B cell (primary cell): ENCODE results near the gene SAMSN1. TPM values are rescaled to one million over a fixed set of nuclear protein-coding genes. Genes with fewer than 3 reads are reported as not detected.

Source experiments
- ATAC-seq: fragments of 200-7000 bp; cut with Tn5 transposase; one replicate; pipeline ENCODE4 v1.10.0; 2021; ENCODE audit warnings: low read depth, mild to moderate bottlenecking, moderate number of reproducible peaks, moderate library complexity
- CTCF ChIA-PET: fragments of 350-600 bp; sonication (Branson Sonifier 250); formaldehyde crosslinking; loops from one replicate; lab custom pipeline; 2021; ENCODE audit warnings: antibody characterized with exemption, inconsistent platforms; lab: Charles Lee
- POLR2A ChIA-PET: fragments of 350-600 bp; sonication (Branson Sonifier 250); formaldehyde crosslinking; loops from one replicate; lab custom pipeline; 2021; ENCODE audit warnings: antibody characterized with exemption; lab: Charles Lee
- DNase-seq: peaks from one replicate; pipeline ENCODE4 v3.0.0; 2013
- H2AFZ ChIP-seq: 2 replicates; pipeline ENCODE4 v1.6.1; 2012; ENCODE audit warnings: mild to moderate bottlenecking, low read depth, low read length; ENCODE audit not compliant: insufficient read depth, poor library complexity, severe bottlenecking
- H3K27ac ChIP-seq, 2 donors: 1 replicate in 1 of 2; 2 replicates in 1 of 2; pipeline ENCODE4 v1.5.1; 2012 to 2013; ENCODE audit warnings: low read length in 2 of 2, mild to moderate bottlenecking in 2 of 2, moderate library complexity in 1 of 2
- H3K27me3 ChIP-seq, 4 experiments: fragments of 200-600 bp in 1 of 4; sonication (generic) in 1 of 4; replicated peaks in 1 of 4; 1 replicate in 2 of 4; 2 replicates in 2 of 4; pipeline versions ENCODE4 v1.6.1 to v1.7.0; 2013 to 2016; ENCODE audit warnings: low read length in 3 of 4, mild to moderate bottlenecking in 2 of 4, mixed read lengths in 1 of 4, moderate library complexity in 1 of 4; ENCODE audit not compliant: insufficient read depth in 4 of 4, control insufficient read depth in 3 of 4; ENCODE audit errors: control extremely low read depth in 1 of 4
- H3K36me3 ChIP-seq, 2 experiments: replicated peaks in 1 of 2; 1 replicate in 1 of 2; 2 replicates in 1 of 2; pipeline versions ENCODE4 v1.6.1 to v1.7.1; 2013; ENCODE audit warnings: low read length in 1 of 2; ENCODE audit not compliant: insufficient read depth in 2 of 2, control insufficient read depth in 1 of 2; ENCODE audit errors: control extremely low read depth in 1 of 2, extremely low read depth in 1 of 2
- H3K4me1 ChIP-seq, 2 donors: fragments of 200-600 bp in 1 of 2; sonication (generic) in 1 of 2; 1 replicate in 1 of 2; 2 replicates in 1 of 2; pipeline versions ENCODE4 v1.5.1 to v1.6.1; 2013 to 2017; ENCODE audit warnings: low read length in 2 of 2; ENCODE audit not compliant: control insufficient read depth in 2 of 2, insufficient read depth in 2 of 2
- H3K4me2 ChIP-seq: replicated peaks from 2 replicates; pipeline ENCODE3; 2012; ENCODE audit warnings: mild to moderate bottlenecking, low read depth, low read length; ENCODE audit not compliant: poor library complexity, severe bottlenecking
- H3K4me3 ChIP-seq, 5 experiments: fragments of 200-600 bp in 1 of 5; sonication (generic) in 1 of 5; 1 replicate in 3 of 5; 2 replicates in 2 of 5; pipeline versions ENCODE4 v1.5.1 to v1.7.0; 2011 to 2016; ENCODE audit warnings: low read length in 4 of 5, mild to moderate bottlenecking in 4 of 5, low read depth in 2 of 5, control low read depth in 1 of 5, moderate library complexity in 1 of 5; ENCODE audit not compliant: insufficient read depth in 1 of 5; ENCODE audit errors: control extremely low read depth in 1 of 5, extremely low read depth in 1 of 5
- H3K79me2 ChIP-seq: fragments of 200-600 bp; sonication (generic); one replicate; pipeline ENCODE4 v1.6.0; 2016; ENCODE audit warnings: low read length; ENCODE audit not compliant: control insufficient read depth, insufficient read depth
- H3K9ac ChIP-seq: fragments of 200-600 bp; sonication (generic); 2 replicates; pipeline ENCODE4 v1.6.1; 2017; ENCODE audit warnings: mild to moderate bottlenecking, low read length, moderate library complexity
- H3K9me3 ChIP-seq, 3 donors: one replicate each; pipeline versions ENCODE4 v1.6.1 to v1.7.1; 2013; ENCODE audit warnings: low read length in 2 of 3; ENCODE audit not compliant: control insufficient read depth in 2 of 3, insufficient read depth in 1 of 3; ENCODE audit errors: control extremely low read depth in 1 of 3
- H4K20me1 ChIP-seq: 2 replicates; pipeline ENCODE4 v1.6.0; 2012; ENCODE audit warnings: mild to moderate bottlenecking, low read length; ENCODE audit not compliant: insufficient read depth, control insufficient read depth, poor library complexity, severe bottlenecking
- H3K27ac Mint-ChIP-seq: one replicate; pipeline ENCODE4 v1.8.0; 2021; ENCODE audit warnings: mixed read lengths
- H3K27me3 Mint-ChIP-seq: one replicate; pipeline ENCODE4 v1.8.0; 2021; ENCODE audit warnings: mixed read lengths
- H3K4me1 Mint-ChIP-seq: one replicate; pipeline ENCODE4 v1.8.0; 2021; ENCODE audit warnings: mixed read lengths
- H3K4me3 Mint-ChIP-seq: one replicate; pipeline ENCODE4 v1.8.0; 2021; ENCODE audit warnings: mixed read lengths
- H3K9me3 Mint-ChIP-seq: one replicate; pipeline ENCODE4 v1.8.0; 2022; ENCODE audit warnings: mixed read lengths; ENCODE audit not compliant: insufficient read depth
- EZH2 ChIP-seq: IDR thresholded peaks from 2 replicates; pipeline ENCODE4 v1.6.1; 2012; ENCODE audit warnings: borderline replicate concordance, low read depth, mild to moderate bottlenecking, moderate library complexity, low read length; ENCODE audit not compliant: insufficient read depth, poor library complexity, severe bottlenecking
- WGBS: methylation state at CpG from one replicate; pipeline ENCODE4 v1.1.5; 2013; ENCODE audit warnings: missing lambda C conversion rate; ENCODE audit not compliant: insufficient coverage; 5-methylcytosine and 5-hydroxymethylcytosine counted together
- intact Hi-C: fragments of 100-400 bp; cut with micrococcal nuclease; formaldehyde crosslinking; loops from one replicate; pipeline ENCODE4 v1.10.0; 2022
- polyA plus RNA-seq: library from polyadenylated mRNA; depleted of rRNA; stranded (reverse); fragments of >200 nt; gene quantifications from 2 replicates; pipeline ENCODE4 v1.2.3, GENCODE V29; 2012
- total RNA-seq, 2 donors: library from RNA; stranded (reverse); fragments of 120-200 nt in 1 of 2; gene quantifications; 1 replicate in 1 of 2; 2 replicates in 1 of 2; pipeline versions ENCODE4 v1.2.3 to v1.2.4, GENCODE V29; 2013 to 2022
- TF ChIP-seq, protein P1 (sequence below): fragments of 200-600 bp; IDR thresholded peaks from one replicate; pipeline ENCODE4 v1.8.0; 2022; ENCODE audit warnings: antibody characterized with exemption, mild to moderate bottlenecking

Gene SAMSN1
- total and polyA plus RNA-seq, 2 donors (not counting 1 experiment from before 2014, with no cell fraction given) = 8.7 to 53.1 TPM

DNA sequence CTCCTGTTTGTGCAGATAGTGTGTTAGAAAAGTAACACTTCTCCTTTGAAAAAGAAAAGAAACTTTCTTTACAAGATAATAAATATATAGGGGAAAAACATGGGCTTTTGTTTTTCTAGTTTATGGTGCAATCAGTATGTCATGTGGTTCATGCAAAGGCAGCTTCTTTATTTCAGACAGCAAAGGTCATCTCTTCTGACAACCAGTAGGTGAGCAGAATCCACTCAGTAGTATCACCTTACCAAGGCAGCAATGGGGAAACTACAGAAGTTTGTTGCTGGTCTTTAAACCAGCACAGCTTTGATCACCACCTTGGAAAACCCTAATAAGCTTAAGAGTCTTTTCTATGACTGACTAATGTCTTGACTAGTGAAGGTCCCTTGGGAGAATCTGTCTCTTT, 13.0 kb upstream of the SAMSN1 start:
- peaks cover 41 to 43% of the 10 kb centered on the region in 2 donors for H3K4me1 ChIP-seq
- H3K9ac ChIP-seq = no peak overlapping the region
- CTCF ChIA-PET = interaction anchor here (0.8 to 1.5 kb wide), 6 partner anchors 9 to 179 kb away, joined by 3 to 5 read pairs (median 4); no protein-coding TSS in a partner anchor
- ATAC-seq = peak; percentile 65
- peak overlapping the region; percentile 71 for H3K27ac Mint-ChIP-seq
- no peak overlapping the region for H3K4me2 ChIP-seq
- H3K9me3 ChIP-seq = peaks cover 0 to 6% (median 3%) of the 10 kb centered on the region in 3 donors
- no peaks in the 10 kb centered on the region for H3K27me3 ChIP-seq
- no peaks in the 10 kb centered on the region for H4K20me1 ChIP-seq
- no peaks in the 10 kb centered on the region for H3K36me3 ChIP-seq
- H3K79me2 ChIP-seq = no peaks in the 10 kb centered on the region
- H3K4me3 ChIP-seq = no peak overlapping the region
- TF ChIP-seq, protein P1, sequence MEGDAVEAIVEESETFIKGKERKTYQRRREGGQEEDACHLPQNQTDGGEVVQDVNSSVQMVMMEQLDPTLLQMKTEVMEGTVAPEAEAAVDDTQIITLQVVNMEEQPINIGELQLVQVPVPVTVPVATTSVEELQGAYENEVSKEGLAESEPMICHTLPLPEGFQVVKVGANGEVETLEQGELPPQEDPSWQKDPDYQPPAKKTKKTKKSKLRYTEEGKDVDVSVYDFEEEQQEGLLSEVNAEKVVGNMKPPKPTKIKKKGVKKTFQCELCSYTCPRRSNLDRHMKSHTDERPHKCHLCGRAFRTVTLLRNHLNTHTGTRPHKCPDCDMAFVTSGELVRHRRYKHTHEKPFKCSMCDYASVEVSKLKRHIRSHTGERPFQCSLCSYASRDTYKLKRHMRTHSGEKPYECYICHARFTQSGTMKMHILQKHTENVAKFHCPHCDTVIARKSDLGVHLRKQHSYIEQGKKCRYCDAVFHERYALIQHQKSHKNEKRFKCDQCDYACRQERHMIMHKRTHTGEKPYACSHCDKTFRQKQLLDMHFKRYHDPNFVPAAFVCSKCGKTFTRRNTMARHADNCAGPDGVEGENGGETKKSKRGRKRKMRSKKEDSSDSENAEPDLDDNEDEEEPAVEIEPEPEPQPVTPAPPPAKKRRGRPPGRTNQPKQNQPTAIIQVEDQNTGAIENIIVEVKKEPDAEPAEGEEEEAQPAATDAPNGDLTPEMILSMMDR = no peak
- no peak for TF ChIP-seq EZH2
- H3K27ac ChIP-seq = no peak overlapping the region
- H2AFZ ChIP-seq = no peak overlapping the region
- H3K4me3 Mint-ChIP-seq = peak overlapping the region; percentile 1
- no peaks in the 10 kb centered on the region for H3K27me3 Mint-ChIP-seq
- POLR2A ChIA-PET = interaction anchor here (0.9 kb wide), 1 partner anchor 9 kb away, joined by 5 read pairs; no protein-coding TSS in a partner anchor
- intact Hi-C loops = loop anchor here (5.0 kb wide), 1 partner anchor 37 kb away; no protein-coding TSS in a partner anchor
- no peak for DNase-seq
- H3K9me3 Mint-ChIP-seq = no peaks in the 10 kb centered on the region
- H3K4me1 Mint-ChIP-seq = peaks cover 47% of the 10 kb centered on the region

DNA sequence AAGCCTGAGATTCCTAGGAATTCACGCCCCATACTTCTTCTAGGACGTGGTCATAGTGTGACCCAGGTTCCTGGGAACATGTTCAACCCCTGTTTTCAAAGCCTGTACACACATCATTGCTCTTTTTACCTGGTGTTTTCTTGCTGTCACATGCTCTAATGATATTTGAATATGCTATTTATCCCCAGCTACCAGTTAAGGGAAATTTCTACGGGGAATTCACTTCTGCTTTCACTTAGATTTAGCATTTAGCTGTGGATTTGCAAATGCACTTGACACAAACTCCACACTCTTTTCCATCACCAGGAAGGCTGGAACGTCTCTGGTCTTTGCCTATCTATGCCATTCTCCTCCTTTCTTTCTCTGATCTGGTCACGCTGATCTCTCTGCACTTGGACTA, 11.3 kb upstream of the SAMSN1 start:
- Histone ChIP-seq H3K36me3 (no peaks in the 10 kb centered on the region), H4K20me1 (no peaks in the 10 kb centered on the region), H3K4me1 (peaks cover 41 to 43% of the 10 kb centered on the region in 2 donors), H3K9ac (peak overlapping the region; percentile 5), H3K9me3 (peaks cover 0 to 6% (median 3%) of the 10 kb centered on the region in 3 donors), H3K4me2 (peak overlapping the region; percentile 47), H3K79me2 (no peaks in the 10 kb centered on the region), H3K27me3 (no peaks in the 10 kb centered on the region), H3K27ac (peak overlapping the region; percentile 36 to 42), H2AFZ (peak overlapping the region; percentile 20), H3K4me3 (peak overlapping the region in 1 of 5 experiments; percentile 1)
- POLR2A ChIA-PET = no interaction called here
- Mint-ChIP-seq H3K4me3 (peak overlapping the region; percentile 72), H3K27ac (peak overlapping the region; percentile 84), H3K27me3 (no peaks in the 10 kb centered on the region), H3K4me1 (peaks cover 47% of the 10 kb centered on the region), H3K9me3 (no peaks in the 10 kb centered on the region)
- TF ChIP-seq EZH2 = no peak
- TF ChIP-seq, protein P1 = no peak
- WGBS = 59% methylated on average over 4 of the region's 5 CpGs
- intact Hi-C loops = loop anchor here (5.0 kb wide), 1 partner anchor 35 kb away; no protein-coding TSS in a partner anchor
- peak; percentile 70 for DNase-seq
- CTCF ChIA-PET = no interaction called here
- ATAC-seq = peak; percentile 59
